DND-41 (cell line): ENCODE data around the gene MSMB.

Source experiments
- ATAC-seq: fragments of 200-7000 bp; cut with Tn5 transposase; 3 replicates; pipeline ENCODE4 v1.9.1; 2021; ENCODE audit warnings: low read depth; ENCODE audit not compliant: insufficient read depth
- DNase-seq: peaks from one replicate; pipeline ENCODE4 v3.0.0-alpha.2; 2020
- H2AFZ ChIP-seq: 2 replicates; pipeline ENCODE4 v1.6.0; 2012; ENCODE audit warnings: low read depth, low read length
- H3K27ac ChIP-seq: 2 replicates; pipeline ENCODE4 v1.5.1; 2012; ENCODE audit warnings: low read length, inconsistent platforms
- H3K27me3 ChIP-seq: fragments of 200-600 bp; sonication (generic); 2 replicates; pipeline ENCODE4 v1.6.0; 2012; ENCODE audit warnings: low read length, mild to moderate bottlenecking, inconsistent platforms; ENCODE audit not compliant: insufficient read depth, poor library complexity
- H3K36me3 ChIP-seq: 2 replicates; pipeline ENCODE4 v1.5.1; 2012; ENCODE audit warnings: low read length, inconsistent platforms; ENCODE audit not compliant: insufficient read depth
- H3K4me1 ChIP-seq: 2 replicates; pipeline ENCODE4 v1.5.1; 2012; ENCODE audit warnings: mild to moderate bottlenecking, low read length; ENCODE audit not compliant: insufficient read depth
- H3K4me2 ChIP-seq: 2 replicates; pipeline ENCODE4 v1.6.0; 2012; ENCODE audit warnings: mild to moderate bottlenecking, moderate library complexity, low read length, inconsistent platforms; ENCODE audit not compliant: insufficient read depth
- H3K4me3 ChIP-seq, 2 experiments: fragments of 200-600 bp in 1 of 2; shearing (Covaris generic) in 1 of 2; 2 replicates each; pipeline ENCODE4 v1.5.1; 2012 to 2016; ENCODE audit warnings: inconsistent platforms in 2 of 2, low read length in 2 of 2, mild to moderate bottlenecking in 2 of 2, low read depth in 1 of 2, moderate library complexity in 1 of 2
- H3K79me2 ChIP-seq: 2 replicates; pipeline ENCODE4 v1.6.0; 2012; ENCODE audit warnings: low read length, inconsistent platforms; ENCODE audit not compliant: insufficient read depth
- H3K9ac ChIP-seq: 2 replicates; pipeline ENCODE4 v1.6.0; 2012; ENCODE audit warnings: low read depth, mild to moderate bottlenecking, inconsistent platforms, low read length, moderate library complexity
- H3K9me3 ChIP-seq: 2 replicates; pipeline ENCODE4 v1.5.1; 2012; ENCODE audit warnings: low read length, moderate library complexity, mild to moderate bottlenecking, inconsistent platforms; ENCODE audit not compliant: insufficient read depth, severe bottlenecking
- H4K20me1 ChIP-seq: 2 replicates; pipeline ENCODE4 v1.6.0; 2012; ENCODE audit warnings: low read length; ENCODE audit not compliant: insufficient read depth
- EZH2 ChIP-seq: IDR thresholded peaks from 3 replicates; pipeline ENCODE4 v1.6.1; 2012; ENCODE audit warnings: borderline replicate concordance, low read depth, mild to moderate bottlenecking, moderate library complexity, low read length, inconsistent platforms; ENCODE audit not compliant: severe bottlenecking
- TF ChIP-seq, protein P1 (sequence below): IDR thresholded peaks from 2 replicates; pipeline ENCODE4 v1.5.1; 2012; ENCODE audit warnings: borderline replicate concordance, low read length, moderate library complexity, mild to moderate bottlenecking; ENCODE audit not compliant: poor library complexity, severe bottlenecking; ENCODE audit errors: extremely low read depth

The MSMB gene

GRCh38 chr10:46019569-46020343 lies 26.3 kb downstream of the MSMB start:
- Histone ChIP-seq H3K4me3 (no peak overlapping the region), H3K9me3 (no peaks in the 10 kb centered on the region), H3K4me2 (no peak overlapping the region), H4K20me1 (peaks cover 86% of the 10 kb centered on the region), H3K36me3 (peaks cover 29% of the 10 kb centered on the region), H3K27me3 (no peaks in the 10 kb centered on the region), H3K27ac (no peak overlapping the region), H2AFZ (no peak overlapping the region), H3K4me1 (peaks cover 28% of the 10 kb centered on the region), H3K79me2 (peaks cover 100% of the 10 kb centered on the region), H3K9ac (no peak overlapping the region)
- ATAC-seq (no peak), DNase-seq (no peak)
- TF ChIP-seq, protein P1, sequence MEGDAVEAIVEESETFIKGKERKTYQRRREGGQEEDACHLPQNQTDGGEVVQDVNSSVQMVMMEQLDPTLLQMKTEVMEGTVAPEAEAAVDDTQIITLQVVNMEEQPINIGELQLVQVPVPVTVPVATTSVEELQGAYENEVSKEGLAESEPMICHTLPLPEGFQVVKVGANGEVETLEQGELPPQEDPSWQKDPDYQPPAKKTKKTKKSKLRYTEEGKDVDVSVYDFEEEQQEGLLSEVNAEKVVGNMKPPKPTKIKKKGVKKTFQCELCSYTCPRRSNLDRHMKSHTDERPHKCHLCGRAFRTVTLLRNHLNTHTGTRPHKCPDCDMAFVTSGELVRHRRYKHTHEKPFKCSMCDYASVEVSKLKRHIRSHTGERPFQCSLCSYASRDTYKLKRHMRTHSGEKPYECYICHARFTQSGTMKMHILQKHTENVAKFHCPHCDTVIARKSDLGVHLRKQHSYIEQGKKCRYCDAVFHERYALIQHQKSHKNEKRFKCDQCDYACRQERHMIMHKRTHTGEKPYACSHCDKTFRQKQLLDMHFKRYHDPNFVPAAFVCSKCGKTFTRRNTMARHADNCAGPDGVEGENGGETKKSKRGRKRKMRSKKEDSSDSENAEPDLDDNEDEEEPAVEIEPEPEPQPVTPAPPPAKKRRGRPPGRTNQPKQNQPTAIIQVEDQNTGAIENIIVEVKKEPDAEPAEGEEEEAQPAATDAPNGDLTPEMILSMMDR = no peak
- TF ChIP-seq EZH2 = no peak

GRCh38 chr10:46019177-46019528 lies 26.9 kb downstream of the MSMB start:
- no peaks in the 10 kb centered on the region for H3K9me3 ChIP-seq
- no peak overlapping the region for H3K27ac ChIP-seq
- H3K4me1 ChIP-seq = peaks cover 22% of the 10 kb centered on the region
- H2AFZ ChIP-seq = no peak overlapping the region
- TF ChIP-seq EZH2 = no peak
- TF ChIP-seq, protein P1 = no peak
- H3K4me3 ChIP-seq = no peak overlapping the region
- ATAC-seq (no peak), DNase-seq (no peak)
- peaks cover 80% of the 10 kb centered on the region for H4K20me1 ChIP-seq
- H3K27me3 ChIP-seq = no peaks in the 10 kb centered on the region
- H3K9ac ChIP-seq = no peak overlapping the region
- no peak overlapping the region for H3K4me2 ChIP-seq
- peaks cover 35% of the 10 kb centered on the region for H3K36me3 ChIP-seq
- H3K79me2 ChIP-seq = peaks cover 95% of the 10 kb centered on the region

DNA sequence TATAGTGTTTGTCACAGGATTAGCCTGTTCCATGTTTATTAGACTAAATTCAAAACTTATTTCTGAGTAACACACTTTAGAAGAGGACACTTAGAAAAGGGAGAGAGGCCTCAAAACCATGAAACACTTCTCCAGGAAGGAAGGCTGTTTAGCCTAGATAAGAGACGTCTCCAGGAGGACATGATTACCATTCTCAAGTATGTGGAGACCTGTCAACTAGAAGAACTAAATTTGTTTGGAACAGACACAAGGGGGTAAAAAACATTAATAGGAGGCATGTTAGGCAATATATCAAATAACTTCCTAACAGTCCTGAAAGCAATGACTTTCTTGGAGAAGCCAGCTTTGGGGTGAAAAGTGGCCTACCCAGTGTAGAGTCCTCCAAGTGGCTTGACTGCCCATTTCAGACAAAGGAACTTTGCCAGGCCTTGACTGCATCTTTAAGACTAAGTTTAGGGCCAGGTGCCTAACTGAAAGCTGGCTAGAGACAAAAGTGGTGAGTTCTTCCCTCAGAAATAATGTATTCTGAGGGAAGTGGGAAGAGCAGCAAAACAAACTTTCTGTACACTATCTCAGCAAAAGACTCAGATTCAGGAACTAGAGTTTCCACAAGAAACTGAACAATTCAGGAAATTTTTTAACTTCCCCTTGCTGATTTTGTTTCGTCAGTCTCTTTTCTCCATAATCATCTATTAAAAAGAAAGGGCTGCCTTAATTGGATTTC lies 27.5 kb downstream of the MSMB start:
- no peak overlapping the region for H3K4me2 ChIP-seq
- no peak overlapping the region for H3K9ac ChIP-seq

More for the DNA sequence above, 27.5 kb downstream of the MSMB start:
- TF ChIP-seq, protein P1 = no peak
- no peak for TF ChIP-seq EZH2
- H3K27me3 ChIP-seq = no peaks in the 10 kb centered on the region
- H4K20me1 ChIP-seq = peaks cover 76% of the 10 kb centered on the region
- no peak overlapping the region for H2AFZ ChIP-seq
- no peaks in the 10 kb centered on the region for H3K9me3 ChIP-seq
- H3K4me3 ChIP-seq = no peak overlapping the region
- peaks cover 16% of the 10 kb centered on the region for H3K4me1 ChIP-seq
- no peak overlapping the region for H3K27ac ChIP-seq
- H3K79me2 ChIP-seq = peaks cover 90% of the 10 kb centered on the region
- no peak for ATAC-seq
- peaks cover 40% of the 10 kb centered on the region for H3K36me3 ChIP-seq
- DNase-seq = no peak
